Left ventricle myocardium inferior (tissue), 1 donor: Measurements from ENCODE around the gene TEX11. TPM values are rescaled to one million over a fixed set of nuclear protein-coding genes. Genes with fewer than 3 reads are reported as not detected.
"Not testable (repeated sequence)": the region's sequence is repeated elsewhere in the genome, so short reads cannot be mapped to it uniquely, and the experiment has no call there.

Experiments used
- DNase-seq: peaks from one replicate; pipeline ENCODE4 v3.0.0-alpha.2; 2020
- H3K27ac ChIP-seq: fragments of 200-600 bp; replicated peaks from 2 replicates; pipeline ENCODE4 v1.8.0; 2021
- H3K27me3 ChIP-seq: fragments of 200-600 bp; 2 replicates; pipeline ENCODE4 v1.8.0; 2021; ENCODE audit warnings: low read depth
- H3K36me3 ChIP-seq: fragments of 200-600 bp; 2 replicates; pipeline ENCODE4 v1.8.0; 2021
- H3K4me1 ChIP-seq: fragments of 200-600 bp; 2 replicates; pipeline ENCODE4 v1.8.0; 2021
- H3K4me3 ChIP-seq: fragments of 200-600 bp; 2 replicates; pipeline ENCODE4 v1.8.0; 2021; ENCODE audit warnings: mild to moderate bottlenecking, moderate library complexity
- H3K9me3 ChIP-seq: fragments of 200-600 bp; replicated peaks from 2 replicates; pipeline ENCODE4 v1.8.0; 2021
- intact Hi-C: fragments of 100-400 bp; cut with micrococcal nuclease; formaldehyde crosslinking; loops from one replicate; pipeline ENCODE4 v1.11.0; 2022
- total RNA-seq: library from RNA; stranded (reverse); fragmentation: NEBNext Ultra II Directional; extraction: Animal tissue kit (Norgen Biotek cat#: 25700); gene quantifications from one replicate; pipeline ENCODE4 v1.2.1, GENCODE V29; 2021
- TF ChIP-seq, protein P1 (sequence below): fragments of 200-600 bp; IDR thresholded peaks from 2 replicates; pipeline ENCODE4 v1.8.0; 2021; ENCODE audit warnings: antibody characterized with exemption, mild to moderate bottlenecking, borderline replicate concordance
- donor health status: DM: no; HTN: yes; CAD: no; lungs with severe emphysema.

The TEX11 gene
- total RNA-seq, 1 donor from 2014 or later, result not detected

GRCh38 chrX:70669120-70669519 lies 239.4 kb downstream of the TEX11 start:
- no peak overlapping the region for H3K4me3 ChIP-seq
- no peak overlapping the region for H3K27ac ChIP-seq
- no peaks in the 10 kb centered on the region for H3K36me3 ChIP-seq
- TF ChIP-seq, protein P1, sequence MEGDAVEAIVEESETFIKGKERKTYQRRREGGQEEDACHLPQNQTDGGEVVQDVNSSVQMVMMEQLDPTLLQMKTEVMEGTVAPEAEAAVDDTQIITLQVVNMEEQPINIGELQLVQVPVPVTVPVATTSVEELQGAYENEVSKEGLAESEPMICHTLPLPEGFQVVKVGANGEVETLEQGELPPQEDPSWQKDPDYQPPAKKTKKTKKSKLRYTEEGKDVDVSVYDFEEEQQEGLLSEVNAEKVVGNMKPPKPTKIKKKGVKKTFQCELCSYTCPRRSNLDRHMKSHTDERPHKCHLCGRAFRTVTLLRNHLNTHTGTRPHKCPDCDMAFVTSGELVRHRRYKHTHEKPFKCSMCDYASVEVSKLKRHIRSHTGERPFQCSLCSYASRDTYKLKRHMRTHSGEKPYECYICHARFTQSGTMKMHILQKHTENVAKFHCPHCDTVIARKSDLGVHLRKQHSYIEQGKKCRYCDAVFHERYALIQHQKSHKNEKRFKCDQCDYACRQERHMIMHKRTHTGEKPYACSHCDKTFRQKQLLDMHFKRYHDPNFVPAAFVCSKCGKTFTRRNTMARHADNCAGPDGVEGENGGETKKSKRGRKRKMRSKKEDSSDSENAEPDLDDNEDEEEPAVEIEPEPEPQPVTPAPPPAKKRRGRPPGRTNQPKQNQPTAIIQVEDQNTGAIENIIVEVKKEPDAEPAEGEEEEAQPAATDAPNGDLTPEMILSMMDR, result no peak
- no peak for DNase-seq
- H3K4me1 ChIP-seq, result no peaks in the 10 kb centered on the region
- no peaks in the 10 kb centered on the region for H3K27me3 ChIP-seq
- H3K9me3 ChIP-seq, result no peaks in the 10 kb centered on the region
- intact Hi-C loops, result no loop called here

GRCh38 chrX:70664726-70665125 lies 243.8 kb downstream of the TEX11 start:
- TF ChIP-seq, protein P1, result peak; percentile 34
- intact Hi-C loops, result no loop called here
- no peaks in the 10 kb centered on the region for H3K36me3 ChIP-seq
- no peaks in the 10 kb centered on the region for H3K27me3 ChIP-seq
- DNase-seq, result no peak
- H3K4me1 ChIP-seq, result no peaks in the 10 kb centered on the region
- H3K27ac ChIP-seq, result no peak overlapping the region
- no peaks in the 10 kb centered on the region for H3K9me3 ChIP-seq
- no peak overlapping the region for H3K4me3 ChIP-seq

GRCh38 chrX:70661124-70661523 lies 247.4 kb downstream of the TEX11 start:
- H3K27me3 ChIP-seq, H3K4me3 ChIP-seq, H3K4me1 ChIP-seq, intact Hi-C loops, H3K36me3 ChIP-seq, H3K27ac ChIP-seq, H3K9me3 ChIP-seq, DNase-seq: not testable (repeated sequence)

DNA sequence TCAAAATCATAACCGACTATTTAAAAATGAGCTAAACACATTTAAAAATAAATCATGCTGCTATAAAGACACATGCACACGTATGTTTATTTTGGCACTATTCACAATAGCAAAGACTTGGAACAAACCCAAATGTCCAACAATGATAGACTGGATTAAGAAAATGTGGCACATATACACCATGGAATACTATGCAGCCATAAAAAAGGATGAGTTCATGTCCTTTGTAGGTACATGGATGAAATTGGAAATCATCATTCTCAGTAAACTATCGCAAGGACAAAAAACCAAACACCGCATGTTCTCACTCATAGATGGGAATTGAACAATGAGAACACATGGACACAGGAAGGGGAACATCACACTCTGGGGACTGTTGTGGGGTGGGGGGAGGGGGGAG lies 251.0 kb downstream of the TEX11 start:
- H3K36me3 ChIP-seq, H3K4me3 ChIP-seq, intact Hi-C loops, H3K9me3 ChIP-seq, H3K27me3 ChIP-seq, DNase-seq, H3K4me1 ChIP-seq, H3K27ac ChIP-seq: not testable (repeated sequence)

DNA sequence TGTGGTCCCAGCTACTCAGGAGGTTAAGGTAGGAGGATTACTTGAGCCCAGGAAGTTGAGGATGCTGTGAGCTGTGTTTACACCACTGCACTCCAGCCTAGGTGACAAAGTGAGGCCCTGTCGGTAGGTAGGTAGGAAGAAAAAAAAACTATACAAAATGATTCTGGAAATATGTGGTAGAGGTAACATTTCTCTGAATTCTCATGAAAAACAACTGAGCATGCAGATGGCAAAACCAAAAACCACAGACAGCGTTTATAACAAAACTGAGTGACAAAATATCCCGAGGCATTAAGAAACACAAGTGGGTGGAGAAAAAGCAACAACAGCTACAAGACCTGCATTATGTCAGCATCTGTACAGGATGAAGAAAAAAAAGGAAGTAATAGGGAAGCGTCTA lies 252.2 kb downstream of the TEX11 start:
- no peaks in the 10 kb centered on the region for H3K27me3 ChIP-seq
- TF ChIP-seq, protein P1, result no peak
- H3K36me3 ChIP-seq, result no peaks in the 10 kb centered on the region
- no peak overlapping the region for H3K27ac ChIP-seq
- H3K4me1 ChIP-seq, result no peaks in the 10 kb centered on the region
- intact Hi-C loops, result no loop called here
- no peak for DNase-seq
- H3K4me3 ChIP-seq, result no peak overlapping the region
- H3K9me3 ChIP-seq, result no peaks in the 10 kb centered on the region

GRCh38 chrX:70647910-70648309 lies 260.6 kb downstream of the TEX11 start:
- DNase-seq, H3K27ac ChIP-seq, H3K4me1 ChIP-seq, intact Hi-C loops, H3K27me3 ChIP-seq, H3K36me3 ChIP-seq, H3K4me3 ChIP-seq: not testable (repeated sequence)
- peaks cover 14% of the 10 kb centered on the region for H3K9me3 ChIP-seq

DNA sequence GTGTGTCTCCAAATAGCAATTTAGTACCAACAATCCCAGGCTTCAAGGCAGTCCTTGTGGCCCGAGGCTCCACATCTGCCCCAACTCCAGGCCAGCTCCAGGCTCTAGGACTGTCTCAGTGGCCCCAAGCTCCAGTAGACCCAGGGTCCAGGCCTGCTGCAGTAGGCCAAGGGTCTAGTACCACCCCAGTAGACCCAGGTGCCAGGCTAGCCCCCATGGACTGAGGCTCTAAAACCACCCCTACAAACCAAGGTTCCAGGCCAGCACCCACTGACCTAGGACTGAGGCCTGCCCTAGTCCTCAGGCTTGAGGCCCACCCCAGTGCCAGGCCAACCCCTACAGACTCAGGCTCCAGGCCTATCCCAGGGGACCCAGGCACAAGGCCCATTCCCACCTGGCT lies 272.3 kb downstream of the TEX11 start:
- Histone ChIP-seq H3K27ac (no peak overlapping the region), H3K9me3 (no peaks in the 10 kb centered on the region), H3K4me1 (no peaks in the 10 kb centered on the region), H3K36me3 (no peaks in the 10 kb centered on the region), H3K27me3 (no peaks in the 10 kb centered on the region), H3K4me3 (no peak overlapping the region)
- intact Hi-C loops, result no loop called here
- no peak for DNase-seq
- TF ChIP-seq, protein P1, result no peak
